SIG-M5 (cell line): ENCODE measurements around the gene REXO5.

Source experiments
- DNase-seq: peaks from one replicate; lab custom pipeline; 2025; lab: John Stamatoyannopoulos, UW

The REXO5 gene

GRCh38 chr16:20871941-20872815 is 65.9 kb downstream of the REXO5 start:
- no peak for DNase-seq

GRCh38 chr16:20873331-20873730 is 67.0 kb downstream of the REXO5 start:
- no peak for DNase-seq

DNA sequence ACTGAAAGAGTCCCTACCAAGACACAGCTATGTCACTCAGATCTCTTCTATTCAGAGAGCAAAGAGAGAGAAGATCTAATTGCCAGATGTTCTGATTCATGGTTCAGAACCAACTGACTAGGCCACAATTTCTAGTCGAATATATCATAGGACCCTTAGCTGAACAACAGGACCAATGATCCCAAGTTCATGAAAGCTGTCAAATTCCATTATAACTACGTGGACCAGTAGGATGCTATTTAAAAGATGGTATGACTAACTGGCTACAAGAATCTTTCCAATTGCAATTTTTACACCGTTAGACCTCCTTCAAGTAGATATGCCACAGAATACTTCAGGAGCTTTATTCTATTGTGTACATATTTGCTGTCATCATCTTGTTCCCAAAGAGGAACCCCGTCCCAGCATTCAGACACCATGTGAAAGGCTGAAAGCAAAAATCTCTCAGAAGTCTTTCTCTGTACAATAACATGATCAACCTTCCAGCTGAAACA is 67.8 kb downstream of the REXO5 start:
- DNase-seq: no peak

DNA sequence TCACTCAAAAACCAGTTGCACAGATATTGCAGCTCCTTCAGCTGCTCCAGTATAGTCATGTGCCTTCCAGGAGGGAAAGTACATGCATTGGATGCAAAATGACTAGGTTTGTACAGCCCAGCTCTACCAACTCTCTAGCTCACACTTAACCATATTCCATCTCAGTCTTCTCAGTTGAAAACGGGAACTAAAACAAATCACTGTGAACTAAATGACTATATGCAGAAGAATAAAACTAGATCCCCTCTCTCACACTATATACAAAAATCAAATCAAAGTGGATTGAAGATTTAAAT is 69.0 kb downstream of the REXO5 start:
- no peak for DNase-seq

- no peak for DNase-seq
Measured at GRCh38 chr16:20878682-20879147, 72.4 kb downstream of the REXO5 start.

DNA sequence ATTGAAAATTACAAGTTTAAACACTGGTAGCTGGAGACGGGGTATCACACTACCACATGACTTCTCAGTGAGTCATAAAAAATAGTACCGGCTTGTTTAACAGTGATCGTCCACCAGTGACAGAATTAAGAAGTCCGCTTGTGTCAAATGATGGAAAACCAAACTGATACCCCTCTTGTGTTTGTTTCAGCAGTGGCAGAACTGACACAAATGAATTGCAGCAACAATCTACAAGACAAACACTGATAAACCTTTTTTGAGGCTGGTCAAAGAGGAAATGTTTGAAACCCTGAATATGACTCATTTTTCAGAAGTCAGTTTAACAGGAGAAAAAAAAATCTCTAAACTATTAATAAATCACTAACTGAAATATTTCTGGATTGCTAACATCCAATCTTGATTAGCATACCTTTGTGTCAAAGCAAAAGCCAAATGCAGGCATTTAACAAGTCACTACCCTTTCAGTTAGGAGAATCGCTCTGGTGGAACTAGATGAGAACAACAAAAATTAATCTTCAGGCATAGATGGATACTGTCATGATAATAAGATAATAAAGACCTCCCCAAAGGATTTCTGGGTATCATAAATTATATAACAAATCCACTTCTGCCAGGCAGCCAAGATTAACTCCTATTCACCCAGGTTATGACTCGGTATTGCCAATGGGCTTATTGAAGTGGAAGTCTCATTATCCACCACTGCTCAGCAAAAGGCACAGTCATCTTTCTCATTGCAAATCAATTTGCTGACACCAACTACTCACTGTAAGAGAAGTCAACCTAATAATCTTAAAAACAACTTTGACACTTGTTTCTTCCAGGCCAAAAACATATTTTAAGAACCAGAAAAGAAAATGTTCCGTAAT is 73.1 kb downstream of the REXO5 start:
- no peak for DNase-seq

DNA sequence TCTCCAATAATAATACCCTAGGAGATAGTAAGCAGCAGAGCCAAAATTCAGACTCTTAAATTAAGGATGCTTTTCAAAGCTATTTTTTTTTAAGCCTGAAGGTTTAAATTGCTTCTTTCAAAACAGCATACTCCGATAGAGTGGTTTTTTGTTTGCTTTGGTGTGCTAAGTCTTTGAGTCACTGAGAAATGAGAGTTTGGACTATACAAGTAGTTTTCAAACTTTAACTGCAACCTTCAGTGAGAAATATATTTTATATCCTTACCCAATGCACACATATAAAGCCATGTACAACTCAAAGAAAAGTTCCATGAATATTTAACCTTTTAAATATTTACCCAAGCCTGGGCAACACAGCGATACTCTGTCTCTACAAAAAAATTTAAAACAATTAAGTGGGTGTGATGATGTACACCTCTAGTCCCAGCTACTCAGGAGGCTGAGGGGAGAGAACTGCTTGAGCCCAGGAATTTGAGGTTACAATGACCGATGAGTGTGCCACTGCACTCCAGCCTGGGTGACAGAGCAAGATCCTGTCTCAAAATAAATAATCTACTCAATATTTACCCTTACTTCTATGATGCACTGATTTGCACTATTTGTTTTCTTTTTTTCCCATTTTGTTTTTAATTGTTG is 74.7 kb downstream of the REXO5 start:
- no peak for DNase-seq

GRCh38 chr16:20881503-20881878 is 75.2 kb downstream of the REXO5 start:
- DNase-seq: no peak

DNA sequence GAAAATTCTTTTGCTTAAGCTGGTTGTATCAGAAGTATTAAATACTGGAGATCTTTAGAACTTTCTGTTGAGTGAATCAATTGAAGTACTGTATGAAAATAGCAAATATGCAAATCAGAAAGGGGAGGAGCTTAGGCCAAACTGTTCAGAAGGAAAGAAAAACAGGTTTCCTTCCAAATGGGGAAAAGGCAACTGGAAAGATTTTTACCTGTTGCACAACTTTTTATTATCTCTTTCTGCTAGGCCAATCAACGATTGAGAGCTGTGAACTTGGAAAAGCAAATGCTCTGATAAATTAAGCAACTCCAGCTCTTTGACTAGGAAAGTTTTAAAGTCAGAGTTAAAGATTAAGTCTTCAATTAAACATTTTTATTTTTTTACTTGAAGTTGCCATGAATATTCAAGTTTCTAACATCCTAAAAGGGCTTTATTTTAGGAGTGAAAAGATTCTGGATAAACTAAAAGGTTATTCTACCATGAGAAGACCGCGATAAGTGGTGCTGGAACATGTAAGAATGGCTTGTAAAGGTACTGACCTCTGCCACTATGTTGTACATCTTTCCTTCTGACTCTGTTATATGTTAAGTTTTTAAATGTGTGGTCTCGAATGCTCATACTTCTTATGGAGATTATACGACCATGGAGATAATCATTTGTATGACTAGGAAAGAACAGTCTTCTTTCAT is 77.4 kb downstream of the REXO5 start:
- no peak for DNase-seq

DNA sequence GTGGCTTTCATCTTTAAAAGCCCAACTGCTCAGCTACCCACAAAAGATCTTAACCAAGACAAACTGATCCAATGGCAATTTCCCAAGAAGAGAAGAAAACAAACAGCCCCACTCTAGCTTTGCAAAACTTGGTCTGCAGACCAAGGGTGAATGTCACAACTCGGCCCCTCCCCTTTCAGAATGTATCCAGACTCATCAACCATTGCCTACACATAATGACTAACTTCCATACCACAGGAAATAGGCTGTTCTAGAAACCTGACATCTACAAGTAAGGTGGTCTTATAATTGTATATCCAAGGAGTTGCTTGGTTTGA is 77.9 kb downstream of the REXO5 start:
- DNase-seq: no peak

DNA sequence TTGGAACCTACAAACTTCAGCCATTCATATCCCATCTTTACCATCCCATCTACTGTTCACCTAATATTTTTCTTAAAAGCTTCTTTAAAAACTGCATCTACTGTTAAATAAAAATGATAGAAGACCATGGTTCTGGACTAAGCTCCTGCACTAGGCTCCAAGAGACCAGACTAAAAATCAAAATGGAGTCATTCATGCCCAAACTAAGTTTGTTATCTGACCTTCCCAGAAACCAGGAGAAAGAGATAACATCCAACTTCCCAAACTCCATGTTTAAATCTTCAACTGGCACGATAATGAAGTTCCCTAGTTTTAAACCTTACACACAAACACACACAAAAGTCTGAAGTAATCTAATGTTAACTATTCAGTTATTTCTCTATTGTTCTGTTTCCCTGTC is 80.0 kb downstream of the REXO5 start:
- DNase-seq: no peak

GRCh38 chr16:20887207-20887606 is 80.9 kb downstream of the REXO5 start:
- DNase-seq: no peak

- no peak for DNase-seq
Measured at GRCh38 chr16:20889625-20890275, 83.4 kb downstream of the REXO5 start.

GRCh38 chr16:20894388-20894787 is 88.1 kb downstream of the REXO5 start:
- DNase-seq: no peak

GRCh38 chr16:20897253-20897897 is 91.0 kb downstream of the REXO5 start:
- DNase-seq: no peak

GRCh38 chr16:20897922-20898321 is 91.6 kb downstream of the REXO5 start:
- DNase-seq: no peak

DNA sequence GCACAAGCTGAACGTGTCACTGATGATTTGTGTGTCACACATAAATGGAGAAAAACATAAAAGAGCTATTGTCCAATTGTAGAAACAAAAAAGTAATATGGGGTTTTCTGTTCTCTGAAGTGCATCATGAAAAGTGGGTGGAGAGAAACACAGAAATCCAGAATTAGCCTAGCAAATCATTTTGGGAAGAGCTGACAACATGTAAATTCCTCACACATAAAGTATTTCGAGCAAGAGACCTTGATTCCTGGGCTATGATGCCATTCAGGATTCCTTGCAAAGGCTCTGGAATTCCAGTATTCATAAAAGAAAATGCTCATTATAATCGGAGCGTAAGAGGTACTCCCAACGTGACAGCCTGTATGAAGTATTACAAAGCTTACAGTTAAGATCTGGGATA is 92.7 kb downstream of the REXO5 start:
- DNase-seq: no peak
